OCI-LY1 (cell line): ENCODE measurements around the gene DCLRE1C.

Source experiments
- H2AFZ ChIP-seq: fragments of 200-600 bp; sonication (generic), shearing (Covaris generic); 2 replicates; pipeline ENCODE4 v1.6.0; 2014; ENCODE audit warnings: antibody characterized with exemption, mild to moderate bottlenecking, low read length
- H3F3A ChIP-seq: fragments of 200-600 bp; sonication (generic), shearing (Covaris generic); 2 replicates; pipeline ENCODE4 v1.6.0; 2014; ENCODE audit warnings: mild to moderate bottlenecking, antibody characterized with exemption, low read length, moderate library complexity; ENCODE audit not compliant: insufficient read depth
- H3K27ac ChIP-seq: fragments of 200-600 bp; sonication (generic); 2 replicates; pipeline ENCODE4 v1.5.1; 2014; ENCODE audit warnings: low read length, mixed run types, mild to moderate bottlenecking, low read depth; ENCODE audit not compliant: poor library complexity, severe bottlenecking
- H3K27me3 ChIP-seq: fragments of 200-600 bp; sonication (generic); 2 replicates; pipeline ENCODE4 v1.6.0; 2014; ENCODE audit warnings: antibody characterized with exemption, mild to moderate bottlenecking, low read length, moderate library complexity; ENCODE audit not compliant: insufficient read depth
- H3K36me3 ChIP-seq: fragments of 200-600 bp; sonication (generic); 2 replicates; pipeline ENCODE4 v1.6.1; 2014; ENCODE audit warnings: mild to moderate bottlenecking, antibody characterized with exemption, low read length, moderate library complexity, mixed read lengths; ENCODE audit not compliant: insufficient read depth
- H3K4me1 ChIP-seq: fragments of 200-600 bp; sonication (generic); 2 replicates; pipeline ENCODE4 v1.5.1; 2014; ENCODE audit warnings: mild to moderate bottlenecking, low read length, moderate library complexity; ENCODE audit not compliant: insufficient read depth, severe bottlenecking
- H3K4me2 ChIP-seq: fragments of 200-600 bp; sonication (generic), shearing (Covaris generic); 2 replicates; pipeline ENCODE4 v1.6.1; 2014; ENCODE audit warnings: low read length
- H3K4me3 ChIP-seq: fragments of 200-600 bp; sonication (generic); 2 replicates; pipeline ENCODE4 v1.5.1; 2014; ENCODE audit warnings: low read length, low read depth, mild to moderate bottlenecking, mixed read lengths; ENCODE audit not compliant: poor library complexity, severe bottlenecking
- H3K79me2 ChIP-seq: fragments of 200-600 bp; shearing (Covaris generic); 2 replicates; pipeline ENCODE4 v1.6.1; 2016; ENCODE audit warnings: mixed run types, low read length, mixed read lengths; ENCODE audit not compliant: insufficient read depth
- H3K9ac ChIP-seq: fragments of 200-600 bp; sonication (generic), shearing (Covaris generic); 2 replicates; pipeline ENCODE4 v1.6.1; 2014; ENCODE audit warnings: mild to moderate bottlenecking, low read length, mixed read lengths
- H3K9me2 ChIP-seq: fragments of 200-600 bp; sonication (generic), shearing (Covaris generic); 2 replicates; pipeline ENCODE4 v1.6.1; 2014; ENCODE audit warnings: low read depth, mild to moderate bottlenecking, low read length, mixed read lengths
- H3K9me3 ChIP-seq: fragments of 200-600 bp; shearing (Covaris generic); 2 replicates; pipeline ENCODE4 v1.6.1; 2014; ENCODE audit warnings: low read length, mixed read lengths
- H4K20me1 ChIP-seq: fragments of 200-600 bp; sonication (generic), shearing (Covaris generic); 2 replicates; pipeline ENCODE4 v1.6.0; 2016; ENCODE audit warnings: mild to moderate bottlenecking, low read length; ENCODE audit not compliant: insufficient read depth
- EZH2 ChIP-seq: fragments of 200-600 bp; sonication (generic), shearing (Covaris generic); IDR thresholded peaks from 2 replicates; pipeline ENCODE4 v1.8.0; 2017; ENCODE audit warnings: borderline replicate concordance, mixed run types, mild to moderate bottlenecking, antibody characterized with exemption, low read length, moderate library complexity, mixed read lengths
- TF ChIP-seq, protein P1 (sequence below): fragments of 200-600 bp; sonication (generic), shearing (Covaris generic); IDR thresholded peaks from 2 replicates; pipeline ENCODE4 v1.5.1; 2017; ENCODE audit warnings: mild to moderate bottlenecking, antibody characterized with exemption, low read length, moderate library complexity, mixed read lengths

DCLRE1C gene

DNA sequence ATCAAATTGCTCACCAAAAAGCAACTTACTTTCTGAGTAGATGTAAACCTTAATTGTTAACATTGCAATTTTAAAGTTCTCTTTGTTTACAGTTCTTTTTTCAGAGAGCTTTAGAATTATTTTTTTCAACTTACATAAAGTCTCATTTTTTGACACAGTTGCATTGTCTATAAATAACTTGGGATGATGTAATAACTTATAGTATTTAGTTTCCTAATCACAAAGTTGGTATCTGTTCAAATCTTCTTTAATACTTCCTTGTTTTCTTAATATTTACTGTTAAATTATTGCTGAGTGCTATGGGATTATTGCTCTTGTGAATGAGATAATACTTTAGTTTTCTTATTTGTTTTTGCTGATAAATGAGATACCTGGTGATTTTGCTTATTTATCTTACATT, 94.1 kb downstream of the DCLRE1C start:
- Histone ChIP-seq H3K36me3 (peaks cover 70% of the 10 kb centered on the region), H3K4me1 (peaks cover 22% of the 10 kb centered on the region), H3K9me3 (no peaks in the 10 kb centered on the region), H3K79me2 (no peaks in the 10 kb centered on the region), H3F3A (no peaks in the 10 kb centered on the region; the same call in 1 of the 2 replicates), H3K27ac (no peak overlapping the region), H3K4me2 (no peak overlapping the region), H3K4me3 (no peak overlapping the region), H3K27me3 (no peaks in the 10 kb centered on the region), H3K9ac (no peak overlapping the region), H3K9me2 (no peaks in the 10 kb centered on the region), H2AFZ (no peak overlapping the region), H4K20me1 (no peaks in the 10 kb centered on the region)
- TF ChIP-seq EZH2, result no peak
- TF ChIP-seq, protein P1, sequence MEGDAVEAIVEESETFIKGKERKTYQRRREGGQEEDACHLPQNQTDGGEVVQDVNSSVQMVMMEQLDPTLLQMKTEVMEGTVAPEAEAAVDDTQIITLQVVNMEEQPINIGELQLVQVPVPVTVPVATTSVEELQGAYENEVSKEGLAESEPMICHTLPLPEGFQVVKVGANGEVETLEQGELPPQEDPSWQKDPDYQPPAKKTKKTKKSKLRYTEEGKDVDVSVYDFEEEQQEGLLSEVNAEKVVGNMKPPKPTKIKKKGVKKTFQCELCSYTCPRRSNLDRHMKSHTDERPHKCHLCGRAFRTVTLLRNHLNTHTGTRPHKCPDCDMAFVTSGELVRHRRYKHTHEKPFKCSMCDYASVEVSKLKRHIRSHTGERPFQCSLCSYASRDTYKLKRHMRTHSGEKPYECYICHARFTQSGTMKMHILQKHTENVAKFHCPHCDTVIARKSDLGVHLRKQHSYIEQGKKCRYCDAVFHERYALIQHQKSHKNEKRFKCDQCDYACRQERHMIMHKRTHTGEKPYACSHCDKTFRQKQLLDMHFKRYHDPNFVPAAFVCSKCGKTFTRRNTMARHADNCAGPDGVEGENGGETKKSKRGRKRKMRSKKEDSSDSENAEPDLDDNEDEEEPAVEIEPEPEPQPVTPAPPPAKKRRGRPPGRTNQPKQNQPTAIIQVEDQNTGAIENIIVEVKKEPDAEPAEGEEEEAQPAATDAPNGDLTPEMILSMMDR, result no peak

DNA sequence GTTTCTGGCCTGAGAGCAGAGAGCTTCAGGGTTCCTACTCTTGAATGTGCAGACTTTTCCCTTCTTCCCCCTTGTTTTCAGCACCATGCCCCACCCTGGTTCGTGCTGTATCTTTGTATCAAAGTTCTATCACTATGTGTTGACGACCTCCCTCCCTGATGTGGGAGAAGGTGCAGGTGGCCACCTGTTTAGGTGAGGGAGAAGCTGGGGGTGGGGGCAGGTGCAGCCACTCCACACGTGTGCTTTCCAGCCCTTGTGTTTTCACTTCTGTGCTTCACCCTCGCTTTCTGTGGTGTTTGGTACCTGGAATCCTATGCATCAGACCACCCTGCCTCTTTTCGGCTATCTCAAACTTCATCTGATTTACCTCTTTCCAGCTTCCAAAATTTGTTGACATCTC, 94.9 kb downstream of the DCLRE1C start:
- H3K9ac ChIP-seq, result no peak overlapping the region
- H3K4me2 ChIP-seq, result no peak overlapping the region
- H3K9me3 ChIP-seq, result no peaks in the 10 kb centered on the region
- H3K27ac ChIP-seq, result peak overlapping the region; percentile 67
- no peaks in the 10 kb centered on the region for H3K9me2 ChIP-seq
- H3K36me3 ChIP-seq, result peaks cover 72% of the 10 kb centered on the region
- TF ChIP-seq EZH2, result no peak
- TF ChIP-seq, protein P1, result no peak
- no peak overlapping the region for H2AFZ ChIP-seq
- no peaks in the 10 kb centered on the region for H3K27me3 ChIP-seq
- peaks cover 22% of the 10 kb centered on the region for H3K4me1 ChIP-seq
- no peaks in the 10 kb centered on the region; the same call in 1 of the 2 replicates for H3F3A ChIP-seq
- H4K20me1 ChIP-seq, result no peaks in the 10 kb centered on the region
- no peaks in the 10 kb centered on the region for H3K79me2 ChIP-seq
- no peak overlapping the region for H3K4me3 ChIP-seq

DNA sequence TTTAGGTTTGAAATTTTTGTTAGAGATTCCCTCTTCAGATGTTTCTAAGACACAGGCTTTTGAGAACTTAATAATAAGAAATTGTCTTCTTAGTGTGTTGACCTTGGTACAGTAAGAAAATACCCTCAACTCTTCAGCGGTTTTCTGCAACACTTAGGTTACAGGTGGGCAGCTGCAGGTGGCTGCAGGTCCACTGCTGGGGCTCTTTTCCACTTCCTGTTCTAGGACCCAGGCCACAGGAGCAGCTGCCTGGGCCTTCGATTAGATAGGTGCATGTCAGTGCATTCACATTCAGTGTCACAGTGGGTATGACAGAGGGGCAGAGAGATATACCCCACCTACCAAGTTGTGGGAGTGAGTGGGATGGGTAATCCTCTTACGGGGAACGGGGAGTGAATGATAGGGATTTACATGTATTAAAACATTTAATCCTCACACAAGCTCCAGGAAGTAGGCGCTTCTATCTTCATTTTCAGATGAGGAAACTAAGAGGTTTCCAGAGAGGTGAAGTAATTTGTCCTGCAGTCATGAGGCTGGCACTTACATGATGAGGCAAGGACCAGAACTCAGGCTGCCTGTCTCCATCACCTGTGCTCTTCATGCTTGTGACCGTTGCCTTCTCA, 95.4 kb downstream of the DCLRE1C start:
- Histone ChIP-seq H3K9me2 (no peaks in the 10 kb centered on the region), H3K36me3 (peaks cover 70% of the 10 kb centered on the region), H3K27me3 (no peaks in the 10 kb centered on the region), H3K79me2 (no peaks in the 10 kb centered on the region), H3F3A (no peaks in the 10 kb centered on the region; the same call in 1 of the 2 replicates), H3K4me3 (no peak overlapping the region), H3K9me3 (no peaks in the 10 kb centered on the region), H3K27ac (peak overlapping the region; percentile 67), H3K4me1 (peaks cover 22% of the 10 kb centered on the region), H3K9ac (no peak overlapping the region; the same call in 1 of the 2 replicates), H2AFZ (no peak overlapping the region), H4K20me1 (no peaks in the 10 kb centered on the region), H3K4me2 (peak overlapping the region; percentile 34; the same call in 1 of the 2 replicates)
- TF ChIP-seq, protein P1, result no peak
- no peak for TF ChIP-seq EZH2
